ENCODE results near the gene TIMM29. TPM values are rescaled to one million over a fixed set of nuclear protein-coding genes. Genes with fewer than 3 reads are reported as not detected.
A peak's percentile ranks its signal among the peaks of the same experiment; 100 is the strongest.

Gene TIMM29
- polyA plus RNA-seq, 3 donors = 5.2 to 18.7 (median 14.1) TPM

DNA sequence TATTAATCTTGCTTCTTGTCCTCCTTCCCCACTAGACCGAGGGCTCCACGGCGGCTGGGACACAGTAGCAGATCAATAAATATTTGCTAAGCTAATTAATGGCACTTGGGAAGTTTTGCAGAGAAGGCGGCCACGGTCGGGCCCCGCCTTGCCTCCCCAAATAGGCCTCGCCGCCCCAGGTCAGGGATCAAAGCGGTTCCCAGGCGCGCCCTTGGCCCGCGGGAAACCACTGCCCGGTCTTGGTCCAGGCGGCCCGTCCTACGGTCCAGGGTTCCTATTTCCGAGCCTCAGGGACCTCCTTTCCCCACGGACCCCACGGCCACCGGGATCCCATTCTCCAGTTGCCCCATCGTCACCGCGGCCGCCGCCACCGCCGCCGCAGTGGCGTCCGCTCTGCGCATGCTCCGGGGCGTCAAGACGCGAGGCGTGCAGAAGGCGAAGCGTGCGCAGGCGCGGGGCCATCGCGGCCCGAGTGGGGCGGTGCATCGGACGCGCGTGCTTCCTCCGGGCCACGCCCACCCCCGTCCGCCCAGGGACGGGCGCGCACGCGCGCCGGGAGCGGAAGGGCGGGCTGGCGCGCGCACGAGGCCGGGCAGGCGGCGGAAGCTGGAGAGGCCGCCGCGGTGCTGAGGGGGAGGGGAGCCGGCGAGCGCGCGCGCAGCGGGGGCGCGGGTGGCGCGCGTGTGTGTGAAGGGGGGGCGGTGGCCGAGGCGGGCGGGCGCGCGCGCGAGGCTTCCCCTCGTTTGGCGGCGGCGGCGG, 31.9 kb downstream of the TIMM29 start, which contains the start of gene SMARCA4:
TSS of gene SMARCA4 (plus strand) at position 717 of the 759 bp plus-strand sequence. CDS start 23,122 bp downstream, outside the sequence.
- peak within 1 kb of the TSS; percentile 73 to 88 (median 81) for H3K4me3 ChIP-seq (replicated peaks in 1 of 3; ENCODE audit: low read depth in 2 of 3, low read length in 3 of 3)
- H3K4me1 ChIP-seq (ENCODE audit: control insufficient read depth in 1 of 2, insufficient read depth in 2 of 2, low read length in 2 of 2) = peaks cover 16 to 31% of the 10 kb centered on the region in 2 donors
- H3K27me3 ChIP-seq (ENCODE audit: control insufficient read depth in 2 of 2, insufficient read depth in 2 of 2, low read length in 2 of 2) = no peaks in the 10 kb centered on the region
- Mint-ChIP-seq H3K36me3 (peaks cover 0 to 11% of the 10 kb centered on the region in 2 donors), H3K27me3 (ENCODE audit: low read depth in 3 of 3) (peaks cover 0 to 2% (median 0%) of the 10 kb centered on the region in 3 donors), H3K27ac (peak within 1 kb of the TSS; percentile 85 to 94 (median 91)), H3K4me1 (peaks cover 30% of the 10 kb centered on the region), H3K9me3 (peaks cover 0 to 1% (median 0%) of the 10 kb centered on the region in 7 donors), H3K4me3 (peak within 1 kb of the TSS; percentile 96 to 97)
- peak; percentile 97 to 98 (median 98) for DNase-seq
- intact Hi-C loops (cut with micrococcal nuclease) = no loop called here
- peak within 1 kb of the TSS; percentile 64 to 92 for H3K27ac ChIP-seq (ENCODE audit: low read depth in 1 of 2, low read length in 2 of 2)
- peaks cover 36% of the 10 kb centered on the region for H4K20me1 ChIP-seq (ENCODE audit: insufficient read depth, low read length)
- WGBS (ENCODE audit: insufficient coverage) = under 1% methylated on average over 96 of the region's 100 CpGs
- H3K36me3 ChIP-seq (replicated peaks in 1 of 2; ENCODE audit: control insufficient read depth in 1 of 2, insufficient read depth in 2 of 2, low read length in 2 of 2) = peaks cover 0 to 6% of the 10 kb centered on the region in 2 donors
- H3K4me2 ChIP-seq (replicated peaks; ENCODE audit: extremely low read depth, low read length, poor library complexity, severe bottlenecking) = peak within 1 kb of the TSS; percentile 90
- no peaks in the 10 kb centered on the region for H3K9me3 ChIP-seq (replicated peaks in 1 of 2; ENCODE audit: control insufficient read depth in 1 of 2, insufficient read depth in 1 of 2, low read length in 2 of 2)
- H3K79me2 ChIP-seq (ENCODE audit: insufficient read depth, low read length) = peaks cover 44% of the 10 kb centered on the region
- peak within 1 kb of the TSS; percentile 98 for H2AFZ ChIP-seq (ENCODE audit: insufficient read depth, low read depth, low read length, poor library complexity, severe bottlenecking)
- H3K9ac ChIP-seq (ENCODE audit: insufficient read depth, low read length, poor library complexity, severe bottlenecking) = peak within 1 kb of the TSS; percentile 90
- no peak for TF ChIP-seq CTCF (IDR thresholded peaks at IDR 0.05)

DNA sequence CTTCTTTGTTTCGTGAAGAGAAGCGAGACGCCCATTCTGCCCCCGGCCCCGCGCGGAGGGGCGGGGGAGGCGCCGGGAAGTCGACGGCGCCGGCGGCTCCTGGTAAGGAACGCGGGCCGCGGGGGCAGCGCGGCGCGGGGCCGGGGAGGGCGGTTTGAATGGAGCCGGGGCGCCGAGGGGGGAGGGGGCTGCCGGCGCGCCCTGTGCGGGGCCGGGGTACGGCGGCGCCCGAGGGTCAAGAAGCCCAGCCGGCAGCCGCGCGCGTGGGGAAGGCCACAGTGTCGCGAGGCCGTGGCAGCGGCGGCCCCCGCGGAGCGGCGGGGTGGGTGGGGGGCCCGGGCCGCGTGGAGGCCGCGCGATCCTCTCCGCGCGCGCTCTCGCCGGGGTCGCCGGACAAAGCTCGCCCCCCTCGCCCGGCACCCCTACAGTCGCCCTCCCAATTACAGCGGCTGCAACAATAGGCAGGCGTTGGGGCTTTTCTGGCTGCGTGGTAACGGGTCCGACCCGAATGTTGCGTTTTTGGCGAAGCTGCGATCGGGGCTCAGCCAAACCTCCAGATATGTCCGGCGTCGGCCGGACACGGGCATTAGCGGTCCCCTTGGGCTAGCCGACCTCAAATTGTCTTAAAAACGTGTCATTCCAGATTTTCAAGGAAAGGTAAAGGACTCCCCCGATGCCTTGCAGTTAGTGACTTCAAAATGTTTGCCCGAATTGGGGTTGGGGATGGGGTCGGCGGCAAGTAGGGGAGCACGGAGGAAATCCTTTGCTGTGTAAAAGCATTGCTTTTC, 32.7 kb downstream of the TIMM29 start:
- Mint-ChIP-seq H3K27me3 (ENCODE audit: low read depth in 3 of 3) (peaks cover 0 to 2% (median 0%) of the 10 kb centered on the region in 3 donors), H3K4me1 (peaks cover 30% of the 10 kb centered on the region), H3K9me3 (peaks cover 0 to 1% (median 0%) of the 10 kb centered on the region in 7 donors), H3K4me3 (peak overlapping the region; percentile 96 to 97), H3K36me3 (peaks cover 0 to 11% of the 10 kb centered on the region in 2 donors), H3K27ac (peak overlapping the region; percentile 84 to 94 (median 87))
- peak in 1 of 3 donors; percentile 3 for DNase-seq
- Histone ChIP-seq H3K9ac (ENCODE audit: insufficient read depth, low read length, poor library complexity, severe bottlenecking) (peak overlapping the region; percentile 61), H3K4me2 (replicated peaks; ENCODE audit: extremely low read depth, low read length, poor library complexity, severe bottlenecking) (peak overlapping the region; percentile 88), H4K20me1 (ENCODE audit: insufficient read depth, low read length) (peaks cover 44% of the 10 kb centered on the region), H3K27me3 (ENCODE audit: control insufficient read depth in 2 of 2, insufficient read depth in 2 of 2, low read length in 2 of 2) (no peaks in the 10 kb centered on the region), H3K27ac (ENCODE audit: low read depth in 1 of 2, low read length in 2 of 2) (peak overlapping the region; percentile 50 to 63), H3K4me1 (ENCODE audit: control insufficient read depth in 1 of 2, insufficient read depth in 2 of 2, low read length in 2 of 2) (peaks cover 16 to 31% of the 10 kb centered on the region in 2 donors), H2AFZ (ENCODE audit: insufficient read depth, low read depth, low read length, poor library complexity, severe bottlenecking) (peak overlapping the region; percentile 72), H3K79me2 (ENCODE audit: insufficient read depth, low read length) (peaks cover 52% of the 10 kb centered on the region), H3K36me3 (replicated peaks in 1 of 2; ENCODE audit: control insufficient read depth in 1 of 2, insufficient read depth in 2 of 2, low read length in 2 of 2) (peaks cover 0 to 6% of the 10 kb centered on the region in 2 donors), H3K4me3 (replicated peaks in 1 of 3; ENCODE audit: low read depth in 2 of 3, low read length in 3 of 3) (peak overlapping the region; percentile 62 to 88 (median 81)), H3K9me3 (replicated peaks in 1 of 2; ENCODE audit: control insufficient read depth in 1 of 2, insufficient read depth in 1 of 2, low read length in 2 of 2) (no peaks in the 10 kb centered on the region)
- TF ChIP-seq CTCF (IDR thresholded peaks at IDR 0.05) = no peak
- intact Hi-C loops (cut with micrococcal nuclease) = no loop called here
- 0% methylated on average over 83 of the region's 92 CpGs for WGBS (ENCODE audit: insufficient coverage)

All from CD14-positive monocyte (primary cell).